ENCODE data around the gene ATP8A1.
"Not testable (repeated sequence)": the region's sequence is repeated elsewhere in the genome, so short reads cannot be mapped to it uniquely, and the experiment has no call there.

ATP8A1 gene

DNA sequence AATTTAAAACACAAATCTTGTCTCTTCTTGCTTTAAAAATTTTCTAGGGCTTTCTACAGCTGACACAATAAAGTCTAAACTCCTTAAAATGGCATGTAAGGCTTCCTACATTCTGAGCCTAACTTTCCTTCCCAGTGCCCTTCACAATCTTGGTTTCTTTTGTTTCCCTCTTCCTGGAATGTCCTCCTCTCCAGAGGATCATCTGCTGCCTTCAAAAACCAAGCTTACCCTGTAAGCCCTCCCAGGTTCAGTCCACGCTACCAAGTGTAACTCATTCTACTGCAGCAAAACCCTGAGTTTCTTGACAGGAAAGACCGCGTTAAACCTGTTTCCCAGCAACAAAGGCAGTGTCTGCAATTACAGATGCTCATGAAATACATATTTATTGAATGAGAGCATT lies 168.4 kb downstream of the ATP8A1 start:
- TF ChIP-seq, protein P1, sequence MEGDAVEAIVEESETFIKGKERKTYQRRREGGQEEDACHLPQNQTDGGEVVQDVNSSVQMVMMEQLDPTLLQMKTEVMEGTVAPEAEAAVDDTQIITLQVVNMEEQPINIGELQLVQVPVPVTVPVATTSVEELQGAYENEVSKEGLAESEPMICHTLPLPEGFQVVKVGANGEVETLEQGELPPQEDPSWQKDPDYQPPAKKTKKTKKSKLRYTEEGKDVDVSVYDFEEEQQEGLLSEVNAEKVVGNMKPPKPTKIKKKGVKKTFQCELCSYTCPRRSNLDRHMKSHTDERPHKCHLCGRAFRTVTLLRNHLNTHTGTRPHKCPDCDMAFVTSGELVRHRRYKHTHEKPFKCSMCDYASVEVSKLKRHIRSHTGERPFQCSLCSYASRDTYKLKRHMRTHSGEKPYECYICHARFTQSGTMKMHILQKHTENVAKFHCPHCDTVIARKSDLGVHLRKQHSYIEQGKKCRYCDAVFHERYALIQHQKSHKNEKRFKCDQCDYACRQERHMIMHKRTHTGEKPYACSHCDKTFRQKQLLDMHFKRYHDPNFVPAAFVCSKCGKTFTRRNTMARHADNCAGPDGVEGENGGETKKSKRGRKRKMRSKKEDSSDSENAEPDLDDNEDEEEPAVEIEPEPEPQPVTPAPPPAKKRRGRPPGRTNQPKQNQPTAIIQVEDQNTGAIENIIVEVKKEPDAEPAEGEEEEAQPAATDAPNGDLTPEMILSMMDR (IDR thresholded peaks at IDR 0.05; ENCODE audit: low read depth, low read length) = no peak
- no peak for DNase-seq (ENCODE audit: extremely low read depth, low read depth)

DNA sequence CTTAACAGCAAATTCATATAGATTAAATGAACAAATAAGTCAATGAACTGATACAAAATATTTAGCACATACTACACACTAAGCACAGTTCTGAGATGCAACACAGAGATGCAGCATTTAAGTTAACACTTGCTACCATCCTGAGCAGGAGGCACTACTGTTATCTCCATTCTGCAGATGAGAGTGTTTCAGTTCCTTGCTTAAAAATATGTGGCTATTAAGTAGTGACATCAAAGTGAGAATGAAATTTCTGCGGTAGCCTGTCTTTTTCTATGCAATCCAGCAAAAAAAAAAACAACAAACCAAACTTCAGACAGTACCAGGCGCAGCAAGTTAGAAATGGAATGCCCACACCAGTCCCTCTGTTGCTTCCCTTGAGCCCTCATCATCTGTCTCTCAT lies 168.8 kb downstream of the ATP8A1 start:
- no peak for DNase-seq (ENCODE audit: extremely low read depth, low read depth)
- TF ChIP-seq, protein P1 (IDR thresholded peaks at IDR 0.05; ENCODE audit: low read depth, low read length) = no peak

DNA sequence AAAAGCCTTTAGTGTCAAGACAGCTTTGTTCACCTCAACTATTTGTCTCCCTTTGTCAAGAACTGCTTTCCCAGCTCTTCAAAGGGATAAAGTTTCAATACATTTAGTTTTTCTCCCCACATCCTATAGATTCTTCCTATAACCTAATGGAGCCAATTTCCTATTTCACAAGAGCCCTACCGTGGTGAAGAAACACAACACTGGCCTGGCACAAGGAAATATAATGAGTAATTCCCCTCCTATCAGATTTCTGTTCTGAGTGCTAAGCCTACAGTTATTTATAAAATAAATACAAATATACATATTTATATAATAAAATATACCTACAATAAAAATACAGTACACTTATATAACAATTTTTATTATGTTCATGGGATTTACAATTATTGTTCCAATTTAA lies 169.7 kb downstream of the ATP8A1 start:
- TF ChIP-seq, protein P1 (IDR thresholded peaks at IDR 0.05; ENCODE audit: low read depth, low read length) = no peak
- no peak for DNase-seq (ENCODE audit: extremely low read depth, low read depth)

DNA sequence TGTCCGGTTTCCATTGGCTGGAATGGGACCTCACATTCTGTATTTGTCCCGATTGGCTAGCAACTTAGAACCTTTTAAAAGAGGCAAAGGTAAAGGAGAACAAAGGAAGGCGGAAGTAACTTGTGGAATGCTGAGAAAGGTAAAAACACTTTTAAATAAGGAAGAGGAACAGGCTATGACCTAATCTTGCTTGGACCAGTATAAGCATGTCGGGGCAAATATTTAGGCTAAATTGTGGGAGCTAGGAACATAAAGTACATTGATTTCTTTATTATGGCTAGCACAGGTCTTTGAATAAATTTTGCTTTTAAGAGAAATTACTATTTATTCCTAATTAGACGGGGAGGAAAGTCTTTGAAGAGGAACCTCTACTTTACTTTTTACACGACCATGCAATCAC lies 170.7 kb downstream of the ATP8A1 start:
- DNase-seq (ENCODE audit: extremely low read depth, low read depth) = not testable (repeated sequence)

DNA sequence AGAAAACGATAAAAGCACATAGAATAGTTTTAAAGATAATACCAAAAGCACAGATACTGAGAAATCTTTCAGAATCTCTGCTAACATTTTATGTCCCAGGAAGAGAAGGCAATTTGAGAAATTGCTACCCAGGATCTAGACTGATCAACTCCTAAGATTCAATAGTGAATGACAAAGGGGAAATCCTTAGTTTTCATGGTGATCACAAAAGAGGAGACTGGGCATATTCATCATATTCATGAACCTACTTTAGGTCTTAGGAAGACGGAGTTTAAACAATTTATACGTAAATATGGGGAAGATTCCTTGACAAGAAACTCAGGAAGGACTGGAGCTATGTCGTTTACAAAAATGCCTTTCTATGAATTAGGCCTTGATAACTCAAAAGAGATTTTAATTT lies 172.3 kb downstream of the ATP8A1 start:
- no peak for DNase-seq (ENCODE audit: extremely low read depth, low read depth)
- TF ChIP-seq, protein P1 (IDR thresholded peaks at IDR 0.05; ENCODE audit: low read depth, low read length) = no peak

DNA sequence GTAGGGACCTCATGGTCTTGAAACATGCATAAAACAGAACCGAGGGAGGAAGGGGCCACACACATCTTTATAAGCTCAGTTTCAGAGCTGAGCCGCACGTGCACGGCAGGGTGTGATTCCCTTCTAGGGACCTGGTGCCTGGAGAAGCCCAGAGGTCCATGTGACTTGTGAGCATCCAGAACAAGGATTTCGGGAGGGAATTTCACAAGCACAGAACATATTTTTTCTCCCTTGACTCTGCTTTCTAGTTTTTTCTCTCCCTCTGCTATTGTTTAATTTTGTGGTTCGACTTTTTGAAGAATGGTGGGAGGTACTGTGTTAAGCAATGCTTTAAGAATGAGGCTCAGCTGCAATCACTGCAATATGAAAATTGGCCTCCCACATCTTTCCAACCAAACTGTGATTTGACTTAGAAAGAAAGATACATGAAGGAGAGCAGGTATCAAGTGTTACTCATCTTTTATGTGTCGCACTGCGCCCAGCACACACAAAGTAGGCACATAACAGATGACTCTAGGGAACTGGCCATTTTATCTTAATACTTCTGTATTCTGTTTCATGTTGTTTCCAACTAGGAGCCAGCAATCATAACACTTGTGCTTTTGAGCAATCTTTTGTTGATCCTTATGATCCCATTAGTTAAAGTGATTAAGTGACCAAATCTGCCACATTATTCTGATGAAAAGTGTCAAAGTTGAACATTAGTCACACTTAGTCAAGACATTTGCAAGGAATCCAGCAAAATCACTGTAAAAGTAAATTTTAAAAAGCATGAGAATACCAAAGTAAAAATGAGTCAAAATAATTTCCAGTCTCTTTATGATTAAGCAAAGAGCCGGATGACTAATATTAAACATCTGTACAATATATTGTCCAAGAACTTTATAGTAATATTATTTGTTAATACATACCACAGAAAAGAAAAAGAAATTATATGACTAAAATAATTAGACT lies 173.2 kb downstream of the ATP8A1 start:
- DNase-seq (ENCODE audit: extremely low read depth, low read depth) = no peak
- TF ChIP-seq, protein P1 (IDR thresholded peaks at IDR 0.05; ENCODE audit: low read depth, low read length) = no peak

DNA sequence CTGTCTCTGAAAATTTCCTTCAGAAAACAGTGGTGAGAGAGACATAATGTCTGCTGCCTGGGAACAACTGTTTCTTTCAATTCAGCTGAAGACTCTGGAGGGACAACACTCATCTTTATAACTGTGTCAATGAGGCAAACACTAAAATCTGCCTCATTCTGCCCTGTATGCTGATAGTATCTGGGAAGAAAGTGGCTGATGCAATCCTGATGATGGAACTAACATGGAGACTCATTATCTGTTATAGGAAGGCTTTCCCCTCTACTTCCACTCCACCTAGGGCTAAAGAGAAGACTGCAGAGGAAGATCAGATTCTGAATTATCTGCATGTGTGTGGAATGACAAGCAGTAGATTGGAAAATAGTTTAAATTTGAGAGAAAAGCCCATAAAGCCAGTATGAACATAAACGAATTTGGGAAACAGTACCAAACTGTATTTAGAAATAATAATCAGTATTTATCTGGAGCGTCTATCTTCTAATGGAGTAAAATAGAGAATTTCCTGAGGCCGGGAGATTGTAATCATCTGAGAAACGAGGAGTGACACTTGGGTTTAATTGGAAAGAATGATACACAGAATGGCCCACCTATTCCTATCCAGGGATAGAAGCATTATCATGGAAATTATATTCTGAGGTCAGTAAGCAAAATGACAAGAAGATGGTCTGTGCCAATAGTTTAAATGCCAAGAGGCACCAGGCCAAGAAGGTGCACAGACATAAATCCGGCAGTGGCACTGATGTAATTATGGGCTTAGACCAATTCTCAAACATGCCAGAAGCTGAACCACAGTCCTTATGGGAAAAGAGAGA lies 174.2 kb downstream of the ATP8A1 start:
- DNase-seq (ENCODE audit: extremely low read depth, low read depth) = no peak
- TF ChIP-seq, protein P1 (IDR thresholded peaks at IDR 0.05; ENCODE audit: low read depth, low read length) = no peak

Data from AG09319 (cell line).